Lung (tissue), 12 donors: ENCODE data around the gene BCL6B. TPM values are rescaled to one million over a fixed set of nuclear protein-coding genes. Genes with fewer than 3 reads are reported as not detected.

Experiments
- ATAC-seq: fragments of 200-7000 bp; cut with Tn5 transposase; one replicate; pipeline ENCODE4 v1.9.1; 2020; ENCODE audit warnings: moderate number of reproducible peaks; ENCODE audit not compliant: insufficient read depth, low FRiP score
- DNase-seq, 3 donors: peaks; one replicate each; pipeline ENCODE4 v3.0.0-alpha.2; 2013 to 2017
- H3K27ac ChIP-seq, 2 donors: one replicate each; pipeline ENCODE4 v1.5.1; 2013; ENCODE audit warnings: mild to moderate bottlenecking in 2 of 2, moderate library complexity in 2 of 2, control low read depth in 1 of 2, inconsistent platforms in 1 of 2, low read depth in 1 of 2, low read length in 1 of 2
- H3K27me3 ChIP-seq, 3 donors: one replicate each; pipeline ENCODE4 v1.5.1; 2013; ENCODE audit warnings: low read length in 2 of 3; ENCODE audit not compliant: control insufficient read depth in 3 of 3, insufficient read depth in 3 of 3
- H3K36me3 ChIP-seq, 4 donors: one replicate each; pipeline ENCODE4 v1.5.1; 2013; ENCODE audit warnings: low read length in 4 of 4, mild to moderate bottlenecking in 1 of 4, moderate library complexity in 1 of 4; ENCODE audit not compliant: control insufficient read depth in 4 of 4, insufficient read depth in 4 of 4
- H3K4me1 ChIP-seq, 5 donors: one replicate each; pipeline ENCODE4 v1.5.1; 2013; ENCODE audit warnings: low read length in 5 of 5, mild to moderate bottlenecking in 2 of 5, moderate library complexity in 1 of 5; ENCODE audit not compliant: control insufficient read depth in 5 of 5, insufficient read depth in 5 of 5
- H3K4me3 ChIP-seq: one replicate; pipeline ENCODE4 v1.5.1; 2013; ENCODE audit warnings: mild to moderate bottlenecking, control low read depth, moderate library complexity
- H3K9ac ChIP-seq, 2 donors: one replicate each; pipeline ENCODE4 v1.5.1; 2013; ENCODE audit warnings: low read length in 2 of 2, control low read depth in 1 of 2; ENCODE audit not compliant: insufficient read depth in 1 of 2
- H3K9me3 ChIP-seq, 4 donors: one replicate each; pipeline ENCODE4 v1.5.1; 2013; ENCODE audit warnings: low read length in 3 of 4, mild to moderate bottlenecking in 1 of 4, moderate library complexity in 1 of 4; ENCODE audit not compliant: control insufficient read depth in 4 of 4, insufficient read depth in 3 of 4
- WGBS, 2 donors: extraction: QIAGEN DNeasy Blood & Tissue Kit; methylation state at CpG; one replicate each; pipeline ENCODE4 v1.1.7; 2013; 5-methylcytosine and 5-hydroxymethylcytosine counted together
- polyA plus RNA-seq, 2 donors: library from polyadenylated mRNA; stranded (reverse); fragments of 200-250 nt; gene quantifications; one replicate each; pipeline ENCODE4 v1.2.1, GENCODE V29; 2013
- total RNA-seq, 2 donors: library from RNA; depleted of rRNA in 1 of 2; stranded (reverse); fragments of >200 nt in 1 of 2; gene quantifications; one replicate each; pipeline ENCODE4 v1.2.1, GENCODE V29; 2014 to 2021
- TF ChIP-seq, protein P1 (sequence below): IDR thresholded peaks from 2 replicates; pipeline ENCODE4 v1.5.1; 2012; ENCODE audit warnings: mild to moderate bottlenecking; ENCODE audit errors: control extremely low read depth, extremely low read depth
- donor health status: control.
- donor health status: control.
- donor health status: Bipolar disorder and iron deficiency.
- donor health status: healthy.
- donor health status: DM: yes; HTN: yes; CAD: no.

The BCL6B gene
- total and polyA plus RNA-seq, 4 donors, result 14.5 to 55.6 (median 15.5) TPM

DNA sequence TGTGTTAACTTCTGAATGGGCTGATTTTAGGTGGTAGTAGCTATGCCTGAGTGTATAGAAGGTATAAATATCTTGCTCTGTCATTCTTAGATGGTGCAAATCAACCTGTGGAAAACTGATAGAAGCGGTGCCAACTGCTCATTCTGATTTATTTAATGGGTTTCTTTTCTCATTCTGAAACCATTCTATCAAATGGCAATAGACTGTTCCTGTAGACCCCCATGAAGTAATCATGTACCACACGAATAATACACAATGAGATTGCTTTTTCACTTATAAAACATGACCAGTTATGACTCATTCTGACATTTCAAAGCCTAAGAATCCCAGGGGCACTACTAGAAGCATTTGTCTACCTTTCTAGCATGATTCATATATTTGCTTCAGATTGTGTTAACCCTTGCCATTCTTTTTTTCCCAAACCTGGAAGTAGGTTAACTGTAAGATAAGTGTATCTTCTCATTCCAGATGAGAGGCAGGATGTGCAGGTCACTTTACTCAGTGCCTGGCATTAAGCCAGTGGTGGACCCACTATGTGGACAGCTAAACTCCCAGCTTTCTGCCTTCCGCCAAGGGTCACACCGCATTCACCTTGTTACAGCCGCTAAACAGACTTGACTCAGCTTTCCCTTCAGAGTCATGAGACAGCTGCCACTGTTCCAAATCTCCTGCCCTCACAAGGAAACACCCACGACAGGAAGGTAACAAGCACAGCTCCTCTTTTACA lies 37.5 kb downstream of the BCL6B start:
- WGBS, 2 donors, result 49 to 55% methylated on average over 6 of the region's 6 CpGs
- no peak for ATAC-seq
- no peak overlapping the region for H3K9ac ChIP-seq
- no peaks in the 10 kb centered on the region for H3K36me3 ChIP-seq
- TF ChIP-seq, protein P1, sequence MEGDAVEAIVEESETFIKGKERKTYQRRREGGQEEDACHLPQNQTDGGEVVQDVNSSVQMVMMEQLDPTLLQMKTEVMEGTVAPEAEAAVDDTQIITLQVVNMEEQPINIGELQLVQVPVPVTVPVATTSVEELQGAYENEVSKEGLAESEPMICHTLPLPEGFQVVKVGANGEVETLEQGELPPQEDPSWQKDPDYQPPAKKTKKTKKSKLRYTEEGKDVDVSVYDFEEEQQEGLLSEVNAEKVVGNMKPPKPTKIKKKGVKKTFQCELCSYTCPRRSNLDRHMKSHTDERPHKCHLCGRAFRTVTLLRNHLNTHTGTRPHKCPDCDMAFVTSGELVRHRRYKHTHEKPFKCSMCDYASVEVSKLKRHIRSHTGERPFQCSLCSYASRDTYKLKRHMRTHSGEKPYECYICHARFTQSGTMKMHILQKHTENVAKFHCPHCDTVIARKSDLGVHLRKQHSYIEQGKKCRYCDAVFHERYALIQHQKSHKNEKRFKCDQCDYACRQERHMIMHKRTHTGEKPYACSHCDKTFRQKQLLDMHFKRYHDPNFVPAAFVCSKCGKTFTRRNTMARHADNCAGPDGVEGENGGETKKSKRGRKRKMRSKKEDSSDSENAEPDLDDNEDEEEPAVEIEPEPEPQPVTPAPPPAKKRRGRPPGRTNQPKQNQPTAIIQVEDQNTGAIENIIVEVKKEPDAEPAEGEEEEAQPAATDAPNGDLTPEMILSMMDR, result no peak
- no peak overlapping the region for H3K27ac ChIP-seq
- H3K4me1 ChIP-seq, result no peaks in the 10 kb centered on the region
- no peak overlapping the region for H3K4me3 ChIP-seq
- no peaks in the 10 kb centered on the region for H3K9me3 ChIP-seq
- H3K27me3 ChIP-seq, result peaks cover 0 to 6% (median 3%) of the 10 kb centered on the region in 3 donors
- DNase-seq, result no peak

DNA sequence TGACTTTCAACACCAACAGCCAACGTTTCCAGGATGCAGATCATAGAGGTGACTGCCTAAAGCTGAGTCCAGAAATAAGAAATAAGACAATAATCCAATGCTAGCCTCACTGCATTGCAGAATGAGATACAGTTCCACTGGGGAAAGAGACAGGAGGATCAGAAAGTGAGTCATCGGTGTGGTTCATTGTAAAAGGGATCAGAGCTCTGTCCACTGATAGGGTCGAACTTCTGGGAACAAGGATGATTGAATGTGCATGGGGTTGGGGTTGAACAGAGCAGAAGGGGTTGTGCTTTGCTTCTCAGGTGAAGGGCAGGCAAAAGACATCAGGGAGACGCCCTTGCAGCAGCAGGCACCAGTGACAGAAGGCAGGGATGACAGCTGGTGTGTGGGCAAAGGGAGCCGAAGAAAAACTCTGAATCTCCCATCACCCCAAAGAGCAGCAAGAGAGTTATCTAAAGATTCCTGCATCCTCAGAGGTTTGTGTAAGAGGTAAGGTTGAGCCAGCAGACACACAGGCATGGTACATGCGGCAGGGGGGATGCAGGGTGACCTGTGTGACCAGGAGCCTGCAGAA lies 40.8 kb downstream of the BCL6B start:
- TF ChIP-seq, protein P1, result no peak
- 73 to 84% methylated on average over 6 of the region's 6 CpGs for WGBS, 2 donors
- peaks cover 0 to 6% (median 3%) of the 10 kb centered on the region in 3 donors for H3K27me3 ChIP-seq
- H3K27ac ChIP-seq, result no peak overlapping the region
- H3K9ac ChIP-seq, result no peak overlapping the region
- H3K36me3 ChIP-seq, result no peaks in the 10 kb centered on the region
- no peak overlapping the region for H3K4me3 ChIP-seq
- H3K9me3 ChIP-seq, result peaks cover 0 to 4% (median 1%) of the 10 kb centered on the region in 4 donors
- no peak for DNase-seq
- no peaks in the 10 kb centered on the region for H3K4me1 ChIP-seq
- no peak for ATAC-seq

DNA sequence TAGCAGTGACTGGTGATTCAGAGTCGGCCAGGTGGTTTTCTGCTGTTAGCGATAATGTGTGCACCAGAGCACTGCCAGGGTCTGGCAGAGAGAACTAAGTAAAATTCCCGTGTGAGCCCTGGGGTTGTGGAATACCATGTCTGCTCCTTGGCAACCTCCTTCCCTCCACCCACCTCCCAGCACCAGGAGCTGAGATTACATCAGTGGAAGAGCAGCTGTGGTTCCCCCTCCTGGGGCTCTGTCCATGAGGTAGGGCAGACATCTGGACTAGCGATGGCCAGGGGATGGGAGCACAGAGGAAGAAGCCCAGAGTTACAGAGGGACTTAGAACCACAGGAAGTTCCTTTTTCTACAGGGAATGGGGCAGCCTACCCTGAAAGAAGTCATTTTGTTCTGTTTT lies 41.4 kb downstream of the BCL6B start:
- WGBS, 2 donors, result 71 to 85% methylated on average over 4 of the region's 4 CpGs
- DNase-seq, result no peak

More for the DNA sequence above, 41.4 kb downstream of the BCL6B start:
- H3K9ac ChIP-seq, result no peak overlapping the region
- ATAC-seq, result no peak
- TF ChIP-seq, protein P1, result no peak
- no peak overlapping the region for H3K4me3 ChIP-seq
- no peak overlapping the region for H3K27ac ChIP-seq
- H3K27me3 ChIP-seq, result peaks cover 0 to 6% (median 3%) of the 10 kb centered on the region in 3 donors
- H3K36me3 ChIP-seq, result no peaks in the 10 kb centered on the region
- H3K4me1 ChIP-seq, result no peaks in the 10 kb centered on the region
- H3K9me3 ChIP-seq, result peaks cover 0 to 4% (median 1%) of the 10 kb centered on the region in 4 donors
